Activated T-helper 1 cell treated with Interleukin-2 at 50 U/mL for 16 hours (primary cell): ENCODE data around the gene STAG1.
"Not testable (repeated sequence)": the region's sequence is repeated elsewhere in the genome, so short reads cannot be mapped to it uniquely, and the experiment has no call there.

Experiments used
- DNase-seq: peaks from one replicate; pipeline ENCODE4 v3.0.0-alpha.2; 2020; ENCODE audit warnings: low read depth

The STAG1 gene

DNA sequence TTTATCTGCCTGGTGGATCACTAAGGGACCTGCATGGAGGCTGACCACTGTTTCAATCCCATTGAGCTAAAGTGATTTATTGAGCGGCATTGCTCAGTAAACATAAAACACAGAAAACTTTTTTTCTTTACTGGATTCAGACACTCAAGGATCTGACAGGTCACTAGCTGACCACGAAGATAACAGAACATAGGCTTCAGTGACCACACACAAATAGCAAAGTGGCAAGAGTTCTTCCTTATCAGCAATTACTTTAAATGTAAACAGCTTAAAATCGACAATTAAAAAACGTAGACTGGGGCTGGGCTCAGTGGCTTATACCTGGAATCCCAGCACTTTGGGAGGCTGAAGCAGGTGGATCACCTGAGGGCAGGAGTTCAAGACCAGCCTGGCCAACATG lies 48.7 kb downstream of the STAG1 start:
- DNase-seq, result no peak

DNA sequence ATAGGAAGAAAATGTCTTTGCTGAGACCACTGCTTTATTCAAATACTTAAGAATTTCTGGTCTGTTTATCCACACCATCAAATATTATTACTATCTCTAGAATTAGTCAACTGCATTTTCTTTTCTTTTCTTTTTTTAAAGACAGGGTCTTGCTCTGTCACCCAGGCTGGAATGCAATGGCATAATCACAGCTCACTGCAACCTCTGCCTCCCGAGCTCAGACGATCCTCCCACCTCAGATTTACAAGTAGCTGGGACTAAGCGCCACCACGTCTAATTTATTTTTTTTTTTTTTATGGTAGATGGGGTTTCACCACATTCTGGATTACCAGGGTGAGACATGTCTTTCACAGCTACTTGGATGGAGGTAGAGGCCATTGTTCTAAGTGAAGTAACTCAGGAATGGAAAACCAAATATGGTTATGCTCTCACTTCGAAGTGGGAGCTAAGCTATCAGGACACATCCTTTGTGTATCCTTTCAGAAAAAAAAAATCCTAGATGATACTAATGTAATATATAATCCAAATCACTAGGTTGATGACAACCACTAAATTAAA lies 52.8 kb downstream of the STAG1 start:
- DNase-seq, result no peak

DNA sequence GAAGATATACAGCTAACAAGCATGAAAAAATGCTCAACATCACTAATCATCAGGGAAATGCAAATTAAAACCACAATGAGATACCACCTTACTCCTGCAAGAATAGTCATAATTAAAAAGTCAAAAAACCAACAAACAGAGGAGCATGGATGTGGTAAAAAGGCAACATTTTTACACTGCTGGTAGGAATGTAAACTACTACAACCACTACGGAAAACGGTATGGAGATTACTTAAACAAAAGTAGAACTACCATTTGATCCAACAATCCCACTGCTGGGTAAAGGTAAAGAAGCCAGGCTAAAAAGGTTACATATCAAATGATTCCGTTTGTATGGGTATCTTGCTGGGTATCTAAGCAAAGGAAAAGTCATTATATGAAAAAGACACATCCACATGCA lies 53.8 kb downstream of the STAG1 start:
- DNase-seq, result no peak

DNA sequence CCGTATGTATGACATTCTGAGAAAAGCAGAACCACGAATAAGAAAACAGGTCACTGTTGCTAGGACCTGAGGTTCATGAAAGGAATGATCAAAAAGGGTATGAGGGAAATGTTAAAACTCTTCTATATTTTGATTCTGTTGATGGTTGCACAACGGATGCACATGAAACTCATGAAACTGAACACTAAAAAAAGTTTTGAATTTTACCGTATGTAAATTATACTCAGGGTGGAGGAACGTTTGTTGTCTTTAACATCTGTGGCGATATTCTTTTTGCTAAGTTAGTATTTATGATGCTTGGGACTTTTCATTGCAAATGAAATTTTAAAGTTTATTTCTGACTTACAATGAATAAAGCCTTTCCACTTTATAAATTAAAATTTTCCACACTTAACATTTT lies 55.4 kb downstream of the STAG1 start:
- DNase-seq, result no peak

DNA sequence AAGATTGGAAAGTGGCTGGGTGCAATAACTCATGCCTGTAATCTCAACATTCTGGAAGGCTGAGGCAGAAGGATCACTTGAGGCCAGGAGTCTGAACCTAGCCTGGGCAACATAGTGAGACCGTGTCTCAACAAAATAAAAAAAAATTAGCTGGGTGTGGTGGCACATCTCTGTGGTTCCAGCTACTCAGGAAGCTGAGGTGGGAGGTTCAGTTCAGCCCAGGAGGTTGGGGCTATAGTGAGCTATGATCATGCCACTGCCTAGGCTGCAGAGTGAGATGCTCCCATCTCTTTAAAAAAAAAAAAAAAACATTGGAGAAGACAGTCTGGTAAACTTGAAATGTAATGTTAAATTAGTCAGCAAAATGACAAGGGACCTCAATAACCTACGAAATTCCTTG lies 57.9 kb downstream of the STAG1 start:
- DNase-seq, result no peak

DNA sequence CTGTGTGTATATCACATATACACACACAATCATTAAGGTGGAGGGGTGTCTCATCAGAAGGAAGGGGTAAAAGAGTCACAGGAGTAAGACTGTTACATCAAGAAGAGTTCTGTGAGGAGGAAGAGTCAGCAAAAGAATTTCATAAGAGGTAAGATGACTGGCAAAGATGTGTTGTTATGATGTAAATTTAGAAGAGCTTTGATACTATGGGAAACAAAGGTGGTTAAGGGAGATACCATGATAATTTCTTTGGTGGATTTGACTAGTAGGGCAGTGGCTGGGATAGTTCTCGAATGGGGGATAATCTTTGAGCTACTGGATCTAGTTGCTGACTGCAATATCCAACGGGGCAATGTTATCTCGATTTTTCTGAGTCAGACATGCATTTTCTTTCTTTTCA lies 61.6 kb downstream of the STAG1 start:
- DNase-seq, result no peak

DNA sequence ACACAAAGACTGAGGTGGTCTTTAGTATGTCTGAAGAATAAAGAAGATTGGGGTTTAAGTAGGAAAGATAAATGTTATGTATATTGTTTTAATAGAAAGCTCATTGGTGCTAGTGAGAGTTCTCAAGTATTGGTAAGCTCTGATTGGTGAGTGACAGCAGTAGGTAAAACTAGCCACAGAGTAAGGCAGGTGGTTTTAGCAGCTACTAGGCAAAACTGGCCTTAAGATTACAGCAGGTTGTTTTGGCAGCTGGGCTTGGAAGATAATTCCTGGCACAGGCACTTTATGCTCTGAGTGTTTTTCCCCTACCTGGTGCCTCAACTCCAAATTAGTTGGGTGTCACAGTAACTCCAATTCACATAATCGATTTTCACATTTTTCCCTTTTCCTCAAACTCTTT lies 66.3 kb downstream of the STAG1 start:
- no peak for DNase-seq

DNA sequence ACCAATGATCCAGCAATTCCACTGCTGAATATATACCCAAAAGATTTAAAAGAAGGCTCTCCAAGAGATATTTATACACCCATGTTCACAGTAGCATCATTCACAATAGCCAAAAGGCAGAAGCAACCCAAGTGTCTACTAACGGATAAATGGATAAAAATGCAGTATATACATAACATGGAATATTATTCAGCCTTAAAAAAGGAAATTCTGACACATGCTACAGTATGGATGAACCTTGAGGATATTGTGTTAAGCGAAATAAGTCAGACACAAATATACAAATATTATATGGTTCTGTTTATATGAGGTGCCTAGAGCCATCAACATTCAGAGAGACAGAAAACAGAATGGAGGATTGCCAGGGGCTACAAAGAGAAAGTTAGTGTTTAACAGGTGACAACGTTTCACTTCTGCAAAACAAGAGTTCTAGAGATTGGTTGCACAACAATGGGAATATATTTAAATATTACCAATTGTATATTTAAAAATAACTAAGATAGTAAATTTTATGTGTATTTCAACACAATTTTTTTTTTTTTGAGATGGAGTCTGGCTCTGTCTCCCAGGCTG lies 69.4 kb downstream of the STAG1 start:
- DNase-seq, result no peak

DNA sequence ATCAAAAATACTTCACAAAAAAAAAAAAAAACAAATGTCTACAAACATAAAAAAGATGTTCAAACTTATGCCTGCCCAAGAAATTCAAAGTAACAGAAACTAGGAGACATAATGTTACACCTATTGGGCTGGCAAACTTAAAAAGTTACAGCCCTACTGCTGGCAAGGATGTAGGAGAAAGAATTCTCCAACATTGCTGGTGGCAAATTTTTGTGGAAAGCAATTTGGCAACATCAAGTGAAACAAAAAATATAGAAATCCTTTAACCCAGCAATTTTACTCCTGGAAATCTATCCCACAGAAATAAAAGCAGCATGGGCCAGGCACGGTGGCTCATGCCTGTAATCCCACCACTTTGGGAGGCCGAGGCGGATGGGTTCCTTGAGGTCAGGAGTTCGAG lies 73.2 kb downstream of the STAG1 start:
- DNase-seq, result no peak

DNA sequence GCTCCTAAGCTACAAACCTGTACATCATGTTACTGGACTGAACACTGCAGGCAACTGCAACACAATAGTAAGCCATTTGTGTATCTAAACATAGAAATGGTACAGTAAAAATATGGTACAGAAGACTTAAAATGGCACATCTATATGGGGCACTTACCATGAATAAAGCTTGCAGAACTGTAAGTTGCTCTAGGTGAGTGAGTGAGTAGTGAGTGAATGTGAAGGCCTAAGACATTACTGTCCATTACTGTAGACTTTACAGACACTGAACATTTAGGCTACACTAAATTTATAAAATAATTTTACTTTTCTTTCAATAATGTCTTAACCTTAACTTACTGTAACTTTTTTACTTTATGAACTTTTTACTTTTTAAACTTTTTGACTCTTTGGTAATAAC lies 76.2 kb downstream of the STAG1 start:
- DNase-seq, result no peak

DNA sequence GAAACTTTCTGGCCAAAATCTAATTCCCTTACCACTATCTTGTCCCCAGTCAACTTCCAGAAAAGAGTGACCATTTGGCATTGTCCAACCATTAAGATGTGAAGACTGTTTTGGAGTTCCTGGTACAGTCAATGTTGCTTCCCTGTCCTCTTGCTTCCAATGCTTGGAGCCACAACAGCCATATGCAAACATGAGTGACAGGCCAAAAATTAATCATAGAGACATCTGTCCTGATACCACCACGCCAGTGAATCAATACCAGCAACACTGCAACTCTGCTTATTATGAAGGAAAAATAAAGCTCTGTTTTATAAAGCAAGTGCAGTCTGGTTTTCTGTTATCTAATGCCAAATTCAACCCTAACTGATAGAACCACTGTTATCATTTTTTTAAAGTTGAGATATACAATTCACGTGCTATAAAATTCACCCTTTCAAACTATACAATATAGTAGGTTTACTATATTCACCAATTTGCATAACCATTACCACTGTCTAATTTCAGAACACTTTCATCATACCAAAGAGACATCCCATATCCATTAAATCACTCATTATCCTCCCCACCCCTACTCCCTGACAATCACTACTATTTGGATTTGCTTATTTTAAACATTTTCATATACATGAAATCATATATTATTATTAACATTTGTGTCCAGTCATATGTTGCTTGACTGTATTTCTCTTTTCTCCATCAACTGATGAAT lies 76.9 kb downstream of the STAG1 start:
- DNase-seq, result no peak

DNA sequence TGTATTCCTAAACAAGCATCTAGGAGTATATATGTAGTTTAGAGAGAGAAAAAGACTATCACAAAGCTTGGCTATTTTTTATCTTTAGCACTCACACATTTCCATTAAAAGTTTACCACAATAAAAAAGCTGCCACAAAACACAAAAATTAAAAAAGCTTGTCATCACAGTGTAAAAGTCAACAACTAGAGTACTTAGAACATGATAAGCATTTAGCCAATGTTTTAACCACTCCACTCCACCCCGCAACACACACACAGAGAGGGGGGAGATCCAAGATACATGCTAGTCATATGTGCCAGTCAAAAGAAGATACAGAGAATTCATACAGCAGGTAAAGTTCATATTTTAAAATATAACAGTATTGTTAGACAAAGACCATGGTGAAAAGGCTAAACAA lies 79.7 kb downstream of the STAG1 start:
- no peak for DNase-seq

DNA sequence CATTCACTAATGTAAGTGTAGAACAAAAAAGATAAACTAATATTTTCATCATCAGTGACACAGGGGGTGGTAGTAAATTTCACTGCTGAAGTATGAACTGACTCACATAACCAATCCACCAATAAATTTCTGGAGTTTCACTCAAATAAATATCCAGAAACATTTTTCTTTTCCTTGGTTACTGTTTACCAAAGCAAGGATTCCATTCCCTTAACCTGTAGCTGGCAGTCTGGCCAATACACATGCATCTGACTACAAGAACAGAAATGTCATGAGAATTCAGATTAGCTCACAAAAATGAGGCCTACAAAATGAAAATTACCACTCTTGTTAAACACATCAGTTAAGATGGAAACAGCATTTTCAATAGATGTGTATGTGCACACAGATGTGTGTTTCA lies 80.3 kb downstream of the STAG1 start:
- DNase-seq, result no peak

DNA sequence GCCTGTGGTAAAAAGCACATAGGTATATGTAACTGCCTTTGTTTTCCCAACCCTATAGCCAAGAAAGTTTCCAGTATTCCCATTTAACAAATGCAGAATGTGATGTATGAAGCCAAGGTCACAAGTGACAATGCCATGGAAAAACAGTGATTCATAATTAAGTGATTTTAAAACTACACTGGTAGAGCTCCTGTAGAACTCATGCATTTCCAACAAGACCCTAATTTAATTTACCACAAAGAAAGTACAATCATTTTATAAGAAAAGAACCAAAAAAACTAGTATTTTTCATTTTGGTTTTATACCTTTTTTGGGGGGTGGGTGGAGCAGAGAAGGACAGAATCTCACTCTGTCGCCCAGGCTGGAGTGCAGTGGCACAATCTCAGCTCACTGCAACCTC lies 82.0 kb downstream of the STAG1 start:
- no peak for DNase-seq

DNA sequence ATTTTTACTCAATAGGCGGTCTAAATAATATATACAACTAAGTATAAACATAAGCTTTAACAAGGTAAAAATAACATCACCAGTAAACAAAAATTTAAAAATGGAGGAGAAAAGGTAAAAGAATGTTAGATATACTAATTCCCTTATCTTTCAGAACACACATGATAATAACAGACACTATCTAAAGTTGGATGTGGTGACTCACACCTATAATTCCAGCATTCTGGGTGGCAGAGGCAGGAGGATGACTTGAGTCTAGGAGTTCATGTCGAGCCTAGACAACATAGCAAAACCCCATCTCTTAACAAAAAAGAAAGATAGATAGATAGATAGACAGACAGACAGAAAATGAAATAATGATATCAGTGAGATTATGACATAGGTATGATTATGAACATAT lies 85.1 kb downstream of the STAG1 start:
- DNase-seq, result no peak

DNA sequence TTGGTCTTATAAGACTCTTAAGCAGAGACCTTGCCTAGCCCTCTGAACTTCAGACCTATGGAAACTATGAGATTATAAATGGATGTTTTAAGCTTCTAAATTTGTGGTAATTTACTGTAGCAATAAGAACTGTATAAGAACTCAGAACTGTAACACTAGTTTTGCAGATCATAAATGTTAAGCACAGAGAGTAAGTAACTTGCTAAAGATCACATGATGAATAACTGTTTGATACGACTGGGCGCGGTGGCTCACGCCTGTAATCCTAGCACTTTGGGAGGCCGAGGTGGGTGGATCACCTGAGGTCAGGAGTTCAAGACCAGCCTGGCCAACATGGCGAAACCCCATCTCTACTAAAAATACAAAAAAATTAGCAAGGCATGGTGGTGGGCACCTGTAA lies 85.9 kb downstream of the STAG1 start:
- not testable (repeated sequence) for DNase-seq

DNA sequence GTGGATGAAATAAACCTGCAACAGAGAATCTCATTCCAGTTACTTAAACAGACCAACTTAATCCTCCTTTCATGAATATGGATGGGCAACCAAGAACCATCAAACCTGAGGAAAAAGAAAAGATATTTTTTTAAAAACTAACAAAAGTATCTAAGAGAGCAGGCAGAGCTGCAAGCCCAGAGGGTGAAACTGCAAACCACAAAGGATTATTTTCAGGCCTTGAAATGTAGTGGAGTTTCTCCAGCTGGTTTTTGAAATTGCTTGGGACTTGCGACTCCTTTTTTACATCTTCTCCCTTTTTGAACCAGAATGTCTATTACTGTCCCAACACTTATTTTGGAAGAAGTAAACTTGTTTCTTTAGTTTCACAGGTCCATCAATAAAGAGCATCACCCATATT lies 87.4 kb downstream of the STAG1 start:
- no peak for DNase-seq

DNA sequence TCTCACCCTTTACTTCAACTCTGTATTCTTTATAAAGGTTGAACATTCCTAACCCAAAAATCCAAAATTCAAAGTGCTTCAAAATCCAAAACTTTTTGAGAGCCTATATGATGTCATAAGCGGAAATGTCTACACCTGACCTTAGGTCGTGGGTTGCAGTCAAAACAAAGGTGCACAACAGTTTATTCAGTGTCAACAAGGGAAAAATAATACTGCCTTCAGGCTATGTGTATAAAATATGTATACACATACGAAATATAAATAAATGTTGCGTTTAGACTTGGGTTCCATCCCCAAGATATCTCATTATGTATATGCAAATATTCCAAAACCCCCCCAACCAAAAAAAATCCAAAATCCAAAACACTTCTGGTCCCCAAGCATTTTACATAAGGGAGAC lies 90.9 kb downstream of the STAG1 start:
- no peak for DNase-seq

DNA sequence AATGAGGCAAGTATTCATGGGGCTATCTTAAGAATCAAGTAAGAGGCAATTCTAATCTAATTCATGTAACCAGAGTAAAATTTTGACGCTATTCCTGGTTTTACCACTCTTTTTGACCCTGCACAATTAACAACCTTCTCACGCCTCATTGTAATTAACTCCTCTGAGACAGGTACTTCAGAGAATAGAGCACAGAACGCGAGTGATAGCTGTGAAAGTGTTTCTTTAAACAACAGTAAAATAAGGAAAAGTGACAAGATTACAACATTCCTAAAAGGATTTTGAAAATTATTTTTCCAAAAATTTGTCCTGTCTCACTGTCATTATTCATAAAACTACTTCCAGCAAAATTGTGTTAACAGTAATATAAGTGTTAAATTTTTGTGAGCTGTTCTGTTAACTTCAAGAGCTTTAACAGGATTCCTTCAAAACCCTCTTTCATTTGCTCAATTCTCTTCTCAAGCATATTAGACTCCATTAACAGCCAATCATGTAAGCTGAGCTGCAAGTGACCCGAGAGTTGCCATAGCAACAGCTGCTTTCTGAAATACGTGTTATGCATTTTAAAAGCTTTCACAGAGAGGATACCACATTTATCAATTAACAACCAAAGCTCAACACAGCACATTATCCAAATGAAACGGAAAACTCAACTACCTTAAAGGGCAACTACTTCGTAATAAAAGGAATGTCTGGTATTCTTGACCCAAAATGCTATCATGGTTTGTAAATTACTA lies 93.1 kb downstream of the STAG1 start:
- DNase-seq, result no peak

DNA sequence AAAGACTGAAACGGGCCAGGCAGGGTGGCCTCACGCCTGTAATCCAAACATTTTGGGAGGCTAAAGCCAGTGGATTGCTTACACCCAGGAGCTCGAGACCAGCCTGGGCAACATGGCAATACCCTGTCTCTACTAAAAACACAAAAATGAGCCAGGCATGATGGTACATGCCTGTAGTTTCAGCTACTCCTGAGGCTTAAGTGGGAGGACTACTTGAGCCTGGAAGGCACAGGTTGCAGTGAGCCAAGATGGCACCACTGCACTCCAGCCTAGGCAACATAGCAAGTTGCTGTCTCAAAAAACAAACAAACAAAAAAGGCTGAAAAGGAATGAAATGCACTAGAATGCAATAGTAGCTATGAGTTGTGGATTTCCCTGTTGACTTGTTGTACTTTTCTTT lies 94.7 kb downstream of the STAG1 start:
- DNase-seq, result no peak

DNA sequence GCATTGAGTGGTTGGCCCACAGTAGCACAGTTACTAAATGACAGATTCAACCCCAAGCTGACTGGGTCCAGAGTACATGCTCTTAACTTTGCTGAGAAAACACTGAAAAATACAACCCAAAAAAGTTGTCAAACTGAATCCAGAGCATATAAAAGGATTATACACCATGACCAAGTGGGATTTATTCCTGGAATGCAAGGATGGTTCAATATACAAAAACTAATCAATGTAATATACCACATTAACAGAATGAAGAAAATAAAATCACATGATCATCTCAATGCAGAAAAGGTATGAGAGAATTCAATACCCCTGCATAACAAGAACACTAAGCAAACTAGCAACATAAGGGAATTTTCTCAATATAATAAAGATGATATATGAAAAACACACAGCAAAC lies 98.5 kb downstream of the STAG1 start:
- DNase-seq, result no peak

DNA sequence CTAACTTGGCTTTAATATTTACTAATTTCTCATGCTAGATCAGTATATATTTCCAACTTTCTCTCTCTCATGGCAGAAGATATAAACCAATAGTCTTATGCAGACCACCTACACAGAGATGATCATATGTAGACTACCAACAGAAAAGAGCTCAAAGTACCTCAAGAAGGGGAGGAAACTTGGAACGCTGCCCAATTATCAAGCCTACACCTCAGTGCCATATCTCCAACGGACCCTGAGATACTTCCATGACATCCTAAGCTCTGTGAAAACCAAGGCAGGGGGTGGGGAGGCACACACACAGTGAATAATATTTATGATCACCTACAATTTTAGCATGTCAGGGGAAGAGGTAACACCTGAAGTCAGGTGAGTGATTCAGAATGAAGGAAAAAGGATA lies 100.6 kb downstream of the STAG1 start:
- DNase-seq, result no peak

DNA sequence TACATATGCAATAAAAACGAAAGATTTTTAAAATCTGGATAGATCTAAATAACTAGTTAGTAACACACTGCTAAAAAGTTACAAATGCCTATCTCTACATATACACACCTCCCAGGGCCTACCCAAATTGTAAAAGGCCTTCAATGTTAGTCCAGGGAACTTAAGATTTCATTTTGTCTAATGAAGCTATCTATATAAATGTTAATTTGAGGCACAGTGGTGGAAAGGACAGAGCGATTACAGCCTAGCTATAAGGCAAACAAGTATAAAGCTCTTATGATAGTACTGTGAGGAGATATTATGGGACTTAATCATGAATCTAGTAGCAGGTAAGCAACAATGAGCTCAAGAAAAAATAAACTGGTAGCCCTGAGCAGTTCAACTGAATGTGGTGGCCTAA lies 101.7 kb downstream of the STAG1 start:
- no peak for DNase-seq
